22Rv1 (cell line): ENCODE results near the gene ZNF343.

ENCODE experiments used
- H3K27ac ChIP-seq: fragments of 450-650 bp; 2 replicates; pipeline ENCODE4 v1.5.1; 2017
- CTCF ChIP-seq: fragments of 450-650 bp; IDR thresholded peaks from 2 replicates; pipeline ENCODE4 v1.5.1; 2017; ENCODE audit warnings: mild to moderate bottlenecking
- ZFX ChIP-seq: fragments of 450-650 bp; IDR thresholded peaks from 2 replicates; pipeline ENCODE4 v1.6.1; 2017; ENCODE audit warnings: antibody characterized with exemption, borderline replicate concordance

The ZNF343 gene

GRCh38 chr20:2458919-2459499 lies 49.7 kb downstream of the ZNF343 start:
- H3K27ac ChIP-seq = no peak overlapping the region
- TF ChIP-seq CTCF (no peak), ZFX (no peak)

GRCh38 chr20:2455771-2456497 lies 52.8 kb downstream of the ZNF343 start:
- TF ChIP-seq CTCF = no peak
- TF ChIP-seq ZFX = no peak
- H3K27ac ChIP-seq = no peak overlapping the region

- no peak for TF ChIP-seq ZFX
These were observed 54.9 kb downstream of the ZNF343 start for GRCh38 chr20:2453792-2454191.

GRCh38 chr20:2451939-2452732 lies 56.6 kb downstream of the ZNF343 start:
- TF ChIP-seq ZFX (no peak), CTCF (peak; percentile 93)

More at GRCh38 chr20:2453792-2454191, 54.9 kb downstream of the ZNF343 start:
- no peak overlapping the region for H3K27ac ChIP-seq

GRCh38 chr20:2451422-2451821 lies 57.3 kb downstream of the ZNF343 start:
- no peak overlapping the region for H3K27ac ChIP-seq
- TF ChIP-seq ZFX (no peak), CTCF (no peak)

More at GRCh38 chr20:2451939-2452732, 56.6 kb downstream of the ZNF343 start:
- H3K27ac ChIP-seq = no peak overlapping the region

GRCh38 chr20:2449386-2449785 lies 59.3 kb downstream of the ZNF343 start:
- H3K27ac ChIP-seq = no peak overlapping the region
- no peak for TF ChIP-seq ZFX
- no peak for TF ChIP-seq CTCF

- TF ChIP-seq CTCF = no peak
- H3K27ac ChIP-seq = no peak overlapping the region
These were observed 61.9 kb downstream of the ZNF343 start for GRCh38 chr20:2446845-2447244.
